Measurements from ENCODE around the gene SLC17A1. TPM values are rescaled to one million over a fixed set of nuclear protein-coding genes. Genes with fewer than 3 reads are reported as not detected.

Gene SLC17A1
- total and polyA plus RNA-seq, 2 donors (not counting 3 experiments of a cell fraction or from before 2014, with no cell fraction given): not detected

DNA sequence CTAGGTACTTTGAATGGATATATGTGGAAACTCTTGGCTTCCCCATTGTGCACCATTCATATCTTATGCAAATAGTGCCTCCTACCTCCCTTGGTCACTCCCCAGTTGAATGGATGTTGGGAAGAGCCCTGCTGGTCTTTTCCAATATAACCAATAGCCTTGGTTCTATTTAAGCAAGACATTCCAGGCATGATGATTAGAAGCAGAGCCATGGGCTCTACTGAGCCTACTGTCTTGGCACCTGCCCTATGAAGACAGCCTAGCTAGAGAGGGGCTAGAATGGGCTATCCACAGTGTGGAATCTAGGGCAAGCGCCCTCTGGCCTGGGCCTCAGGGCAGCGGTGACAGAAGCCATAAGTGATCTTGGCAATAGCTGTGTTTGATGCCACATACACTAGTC is 15.6 kb downstream of the SLC17A1 start:
- intact Hi-C loops (cut with micrococcal nuclease): no loop called here
- dilution Hi-C loops (cut with MboI; ENCODE audit: extremely low pct_ligation_motif_present, low sequenced_read_pairs): no loop called here
- no peak overlapping the region for H3K4me2 ChIP-seq (ENCODE audit: insufficient read depth, low read length)
- no peaks in the 10 kb centered on the region for H3K36me3 ChIP-seq (ENCODE audit: control insufficient read depth in 2 of 2, extremely low read depth in 1 of 2, insufficient read depth in 2 of 2, low read length in 2 of 2)
- CTCF ChIA-PET: no interaction called here
- no peak overlapping the region for H3K4me3 ChIP-seq (replicated peaks in 1 of 3; ENCODE audit: insufficient read depth in 1 of 3, low read depth in 1 of 3, low read length in 3 of 3)
- FAIRE-seq (no peak), DNase-seq (ENCODE audit: low read depth, low spot score) (no peak)
- no peaks in the 10 kb centered on the region for H4K20me1 ChIP-seq (replicated peaks; ENCODE audit: control insufficient read depth, extremely low read depth, insufficient read depth, low read length)
- no TSS peak for BruUV-seq (replicated peaks)
- POLR2A ChIA-PET: interaction anchor here (0.7 kb wide), 1 partner anchor 109 kb away, joined by 3 read pairs; no protein-coding TSS in a partner anchor
- H3K27ac ChIP-seq (ENCODE audit: insufficient read depth, low read depth, low read length): no peak overlapping the region
- no peak overlapping the region for H2AFZ ChIP-seq (ENCODE audit: low read depth, low read length)
- no peak overlapping the region for H3K9ac ChIP-seq (replicated peaks; ENCODE audit: extremely low read depth, insufficient read depth, low read length)
- TF ChIP-seq POLR2AphosphoS5 (IDR thresholded peaks at IDR 0.05; ENCODE audit: insufficient read depth, low read depth, low read length) (no peak), EZH2 (IDR thresholded peaks at IDR 0.05; ENCODE audit: borderline replicate concordance, low read depth, low read length, severe bottlenecking) (no peak), JUN (IDR thresholded peaks at IDR 0.05; ENCODE audit: borderline replicate concordance, insufficient read depth, insufficient read length, low read depth) (no peak), FOS (IDR thresholded peaks at IDR 0.05; ENCODE audit: borderline replicate concordance, insufficient read depth, low read length) (no peak), GATA2 (IDR thresholded peaks at IDR 0.05; ENCODE audit: insufficient read depth, insufficient read length, low read depth, low read length) (no peak), MYC (IDR thresholded peaks at IDR 0.05; ENCODE audit: low read depth, low read length) (no peak), POLR2A (IDR thresholded peaks at IDR 0.05; ENCODE audit: low read depth, low read length) (no peak)
- TF ChIP-seq, protein P1, sequence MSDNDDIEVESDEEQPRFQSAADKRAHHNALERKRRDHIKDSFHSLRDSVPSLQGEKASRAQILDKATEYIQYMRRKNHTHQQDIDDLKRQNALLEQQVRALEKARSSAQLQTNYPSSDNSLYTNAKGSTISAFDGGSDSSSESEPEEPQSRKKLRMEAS (IDR thresholded peaks at IDR 0.05; ENCODE audit: insufficient read depth, insufficient read length): no peak
- TF ChIP-seq, protein P2, sequence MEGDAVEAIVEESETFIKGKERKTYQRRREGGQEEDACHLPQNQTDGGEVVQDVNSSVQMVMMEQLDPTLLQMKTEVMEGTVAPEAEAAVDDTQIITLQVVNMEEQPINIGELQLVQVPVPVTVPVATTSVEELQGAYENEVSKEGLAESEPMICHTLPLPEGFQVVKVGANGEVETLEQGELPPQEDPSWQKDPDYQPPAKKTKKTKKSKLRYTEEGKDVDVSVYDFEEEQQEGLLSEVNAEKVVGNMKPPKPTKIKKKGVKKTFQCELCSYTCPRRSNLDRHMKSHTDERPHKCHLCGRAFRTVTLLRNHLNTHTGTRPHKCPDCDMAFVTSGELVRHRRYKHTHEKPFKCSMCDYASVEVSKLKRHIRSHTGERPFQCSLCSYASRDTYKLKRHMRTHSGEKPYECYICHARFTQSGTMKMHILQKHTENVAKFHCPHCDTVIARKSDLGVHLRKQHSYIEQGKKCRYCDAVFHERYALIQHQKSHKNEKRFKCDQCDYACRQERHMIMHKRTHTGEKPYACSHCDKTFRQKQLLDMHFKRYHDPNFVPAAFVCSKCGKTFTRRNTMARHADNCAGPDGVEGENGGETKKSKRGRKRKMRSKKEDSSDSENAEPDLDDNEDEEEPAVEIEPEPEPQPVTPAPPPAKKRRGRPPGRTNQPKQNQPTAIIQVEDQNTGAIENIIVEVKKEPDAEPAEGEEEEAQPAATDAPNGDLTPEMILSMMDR (IDR thresholded peaks at IDR 0.05; ENCODE audit: extremely low read depth in 1 of 2, insufficient read depth in 1 of 2, low read depth in 1 of 2, low read length in 2 of 2): no peak
- H3K27me3 ChIP-seq (ENCODE audit: control insufficient read depth in 2 of 2, insufficient read depth in 2 of 2, low read length in 2 of 2): no peaks in the 10 kb centered on the region
- no peaks in the 10 kb centered on the region for H3K9me3 ChIP-seq (replicated peaks; ENCODE audit: control insufficient read depth, insufficient read depth, low read length)
- H3K9me1 ChIP-seq (replicated peaks; ENCODE audit: control insufficient read depth, extremely low read depth, insufficient read depth, low read length): no peaks in the 10 kb centered on the region
- H3K4me1 ChIP-seq (ENCODE audit: control insufficient read depth, extremely low read depth, insufficient read depth, low read length): no peaks in the 10 kb centered on the region
- H3K79me2 ChIP-seq (ENCODE audit: control insufficient read depth, insufficient read depth, low read length): no peaks in the 10 kb centered on the region

Data from endothelial cell of umbilical vein (primary cell).